DND-41 (cell line): ENCODE results near the gene NXPH2.

Experiments
- CTCF ChIP-seq: IDR thresholded peaks from 2 replicates; pipeline ENCODE4 v1.5.1; 2012; ENCODE audit warnings: borderline replicate concordance, low read length, moderate library complexity, mild to moderate bottlenecking; ENCODE audit not compliant: poor library complexity, severe bottlenecking; ENCODE audit errors: extremely low read depth
- EZH2 ChIP-seq: IDR thresholded peaks from 3 replicates; pipeline ENCODE4 v1.6.1; 2012; ENCODE audit warnings: borderline replicate concordance, low read depth, mild to moderate bottlenecking, moderate library complexity, low read length, inconsistent platforms; ENCODE audit not compliant: severe bottlenecking

- TF ChIP-seq CTCF (no peak), EZH2 (no peak)
These were observed 31.2 kb upstream of the NXPH2 start for GRCh38 chr2:138811431-138811830.
